B cell (primary cell): ENCODE results near the gene LAMTOR3.

ENCODE experiments used
- CTCF ChIP-seq: fragments of 200-600 bp; IDR thresholded peaks from one replicate; pipeline ENCODE4 v1.8.0; 2022; ENCODE audit warnings: antibody characterized with exemption, mild to moderate bottlenecking
- EZH2 ChIP-seq: IDR thresholded peaks from 2 replicates; pipeline ENCODE4 v1.6.1; 2012; ENCODE audit warnings: borderline replicate concordance, low read depth, mild to moderate bottlenecking, moderate library complexity, low read length; ENCODE audit not compliant: insufficient read depth, poor library complexity, severe bottlenecking

GRCh38 chr4:99857307-99857706, 36.9 kb downstream of the LAMTOR3 start:
- TF ChIP-seq CTCF (no peak), EZH2 (no peak)
